HepG2 (cell line): ENCODE data around the gene TBX5. TPM values are rescaled to one million over a fixed set of nuclear protein-coding genes. Genes with fewer than 3 reads are reported as not detected.

Experiments used
- ATAC-seq: fragments of 200-7000 bp; cut with Tn5 transposase; 3 replicates; pipeline ENCODE4 v1.9.1; 2020; ENCODE audit warnings: mild to moderate bottlenecking, moderate library complexity
- BruUV-seq: library from RNA; stranded (reverse); fragments of 400-500 nt; replicated peaks from 2 replicates; lab custom pipeline; 2021; lab: Mats Ljungman, UMichigan
- CTCF ChIA-PET: fragments of 300-600 bp; formaldehyde crosslinking; extraction: SDS; loops from one replicate; lab custom pipeline; 2021; ENCODE audit warnings: low total read pairs, inconsistent platforms, low intra/inter-chr PET ratio; lab: Yijun Ruan, JAX
- POLR2A ChIA-PET: fragments of 350-600 bp; sonication (Branson Sonifier 250); formaldehyde crosslinking; loops from one replicate; lab custom pipeline; 2020; ENCODE audit warnings: antibody characterized with exemption, inconsistent platforms; lab: Yijun Ruan, JAX
- DNase-seq: peaks from one replicate; pipeline ENCODE4 v3.0.0-alpha.2; 2015; ENCODE audit warnings: low spot score
- FAIRE-seq: peaks from 3 replicates; lab custom pipeline; 2011; peaks lifted over from hg19 to GRCh38; lab: Jason Lieb, UNC
- H2AFZ ChIP-seq: one replicate; pipeline ENCODE4 v1.6.1; 2011; ENCODE audit warnings: low read length, inconsistent platforms
- H3K27ac ChIP-seq: fragments of 300-600 bp; 3 replicates; pipeline ENCODE4 v1.8.0; 2011; ENCODE audit warnings: mixed run types, mild to moderate bottlenecking, mixed read lengths, low read length, inconsistent platforms; ENCODE audit not compliant: insufficient read depth; ENCODE audit errors: extremely low read length
- H3K27me3 ChIP-seq, 2 experiments: fragments of 200-600 bp in 1 of 2; 2 replicates in 1 of 2; 3 replicates in 1 of 2; pipeline versions ENCODE4 v1.6.0 to v1.8.0; 2011; ENCODE audit warnings: low read length in 2 of 2, mild to moderate bottlenecking in 2 of 2, moderate library complexity in 2 of 2, inconsistent platforms in 1 of 2; ENCODE audit not compliant: insufficient read depth in 2 of 2, control insufficient read depth in 1 of 2
- H3K36me3 ChIP-seq, 2 experiments: fragments of 200-600 bp in 1 of 2; replicated peaks in 1 of 2; 2 replicates in 1 of 2; 3 replicates in 1 of 2; pipeline versions ENCODE4 v1.5.1 to v1.8.0; 2011; ENCODE audit warnings: low read length in 2 of 2, inconsistent platforms in 1 of 2; ENCODE audit not compliant: insufficient read depth in 2 of 2, control insufficient read depth in 1 of 2
- H3K4me1 ChIP-seq: 2 replicates; pipeline ENCODE4 v1.5.1; 2012; ENCODE audit warnings: low read length, inconsistent platforms; ENCODE audit not compliant: insufficient read depth
- H3K4me2 ChIP-seq: 2 replicates; pipeline ENCODE4 v1.6.0; 2011; ENCODE audit warnings: low read depth, low read length, inconsistent platforms
- H3K4me3 ChIP-seq, 3 experiments: fragments of 200-600 bp in 1 of 3; sonication (generic), shearing (Covaris generic) in 1 of 3; replicated peaks in 1 of 3; 2 replicates each; pipeline ENCODE4 v1.5.1; 2011 to 2016; ENCODE audit warnings: low read length in 3 of 3, inconsistent platforms in 2 of 3, low read depth in 2 of 3, mild to moderate bottlenecking in 2 of 3, control low read depth in 1 of 3, mixed read lengths in 1 of 3; ENCODE audit not compliant: insufficient read depth in 1 of 3
- H3K79me2 ChIP-seq: one replicate; pipeline ENCODE4 v1.6.1; 2011; ENCODE audit warnings: low read length, inconsistent platforms; ENCODE audit not compliant: insufficient read depth
- H3K9ac ChIP-seq: 2 replicates; pipeline ENCODE4 v1.6.0; 2011; ENCODE audit warnings: mild to moderate bottlenecking, low read depth, low read length, inconsistent platforms; ENCODE audit not compliant: insufficient read depth
- H3K9me3 ChIP-seq: 2 replicates; pipeline ENCODE4 v1.5.1; 2012; ENCODE audit warnings: mild to moderate bottlenecking, low read length
- H4K20me1 ChIP-seq: 2 replicates; pipeline ENCODE4 v1.6.0; 2011; ENCODE audit warnings: inconsistent platforms, mild to moderate bottlenecking, low read length, moderate library complexity; ENCODE audit not compliant: insufficient read depth
- ARNT ChIP-seq: fragments of 450-650 bp; IDR thresholded peaks from 2 replicates; pipeline ENCODE4 v1.6.1; 2017
- ATF1 ChIP-seq: IDR thresholded peaks from 2 replicates; pipeline ENCODE4 v1.6.1; 2016; ENCODE audit warnings: mild to moderate bottlenecking, control low read depth
- FOXP1 ChIP-seq, 2 experiments: fragments of 450-650 bp in 1 of 2; IDR thresholded peaks; 2 replicates each; pipeline ENCODE4 v1.6.1; 2017 to 2018; ENCODE audit warnings: antibody characterized with exemption in 1 of 2
- GPN1 ChIP-seq: sonication (generic); formaldehyde crosslinking; IDR thresholded peaks from 2 replicates; pipeline ENCODE4 v1.5.1; 2020; ENCODE audit warnings: missing genetic modification reagents, borderline replicate concordance
- ZBTB38 ChIP-seq: sonication (generic); formaldehyde crosslinking; IDR thresholded peaks from 2 replicates; pipeline ENCODE4 v1.5.1; 2020; ENCODE audit warnings: mild to moderate bottlenecking, missing genetic modification reagents
- ZNF24 ChIP-seq: fragments of 450-650 bp; IDR thresholded peaks from 2 replicates; pipeline ENCODE4 v1.6.1; 2017; ENCODE audit warnings: antibody characterized with exemption, mild to moderate bottlenecking
- ZNF580 ChIP-seq: IDR thresholded peaks from 2 replicates; pipeline ENCODE4 v1.6.1; 2016; ENCODE audit warnings: low read depth, borderline replicate concordance
- ZNF781 ChIP-seq: sonication (generic); formaldehyde crosslinking; IDR thresholded peaks from 2 replicates; pipeline ENCODE4 v1.5.1; 2020; ENCODE audit warnings: borderline replicate concordance, mild to moderate bottlenecking, missing genetic modification reagents; ENCODE audit errors: not compliant biosample characterization
- WGBS: methylation state at CpG from one replicate; pipeline ENCODE4 v1.1.6; 2017; ENCODE audit warnings: low lambda C conversion rate; 5-methylcytosine and 5-hydroxymethylcytosine counted together
- in situ Hi-C: cut with HindIII; loops from 2 replicates; pipeline ENCODE4 v1.10.0; 2017; ENCODE audit warnings: low pct_unique_long_range_greater_than_20kb; ENCODE audit not compliant: extremely low pct_ligation_motif_present
- intact Hi-C: fragments of 100-400 bp; cut with micrococcal nuclease; formaldehyde crosslinking; loops from one replicate; pipeline ENCODE4 v1.10.0; 2022; ENCODE audit not compliant: unreplicated experiment
- polyA plus RNA-seq, 8 experiments: library from polyadenylated mRNA; depleted of rRNA in 3 of 8; stranded (reverse) in 7 of 8; unstranded in 1 of 8; fragments of >200 nt; fragmentation: Illumina TruSeq in 4 of 8; extraction: Trizol in 4 of 8; gene quantifications; 2 replicates each; pipeline versions ENCODE4 v1.2.1 to v1.2.3, GENCODE V29; 2011 to 2016; ENCODE audit warnings: low read depth in 4 of 8, missing spikeins in 1 of 8, mixed read lengths in 1 of 8; ENCODE audit not compliant: insufficient read depth in 1 of 8
- total RNA-seq, 5 experiments: library from RNA; depleted of rRNA; stranded (reverse); fragments of >200 nt; fragmentation: Illumina TruSeq; extraction: Trizol; gene quantifications; 2 replicates each; pipeline ENCODE4 v1.2.3, GENCODE V29; 2016; ENCODE audit warnings: low read depth in 1 of 5

The TBX5 gene
- total and polyA plus RNA-seq, 2 of the 13 experiments (the other 11 are each of a cell fraction or from before 2014, with no cell fraction given) = not detected

DNA sequence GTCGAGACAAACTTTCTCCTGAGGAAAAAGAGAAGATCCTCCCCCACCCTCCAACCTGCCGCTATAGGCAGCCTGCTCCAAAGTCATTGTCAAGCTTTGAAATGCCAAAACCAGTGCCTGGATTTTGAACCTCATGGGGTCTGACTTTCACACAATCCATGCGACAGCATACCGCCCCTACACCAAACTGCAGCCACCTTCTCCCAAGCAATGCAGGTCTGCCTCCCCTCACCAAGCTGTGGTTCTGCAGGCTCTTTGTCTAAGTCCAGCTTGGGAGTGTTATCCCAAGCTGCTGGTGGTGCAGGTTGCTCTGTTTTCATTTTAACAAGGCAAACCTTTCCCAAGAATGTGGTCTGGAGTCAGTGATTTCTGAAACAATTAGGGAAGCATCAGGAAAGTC, 12.4 kb downstream of the TBX5 start:
- Histone ChIP-seq H3K4me2 (no peak overlapping the region), H3K36me3 (no peaks in the 10 kb centered on the region), H2AFZ (no peak overlapping the region), H3K4me3 (no peak overlapping the region), H4K20me1 (no peaks in the 10 kb centered on the region), H3K9me3 (no peaks in the 10 kb centered on the region), H3K79me2 (no peaks in the 10 kb centered on the region), H3K4me1 (no peaks in the 10 kb centered on the region), H3K27me3 (peaks cover 6 to 56% of the 10 kb centered on the region in 2 experiments; a peak in 4 of 5 replicates), H3K27ac (no peak overlapping the region), H3K9ac (no peak overlapping the region)
- ATAC-seq (no peak), DNase-seq (no peak), FAIRE-seq (no peak)
- no peak for TF ChIP-seq GPN1 (CRISPR knock-in tag)
- TF ChIP-seq FOXP1 (IDR thresholded peaks at IDR 0.05) = no peak
- TF ChIP-seq FOXP1 (CRISPR knock-in tag; IDR thresholded peaks at IDR 0.05) = no peak
- TF ChIP-seq ZNF580 (CRISPR knock-in tag) = no peak
- TF ChIP-seq ZBTB38 (CRISPR knock-in tag) = no peak
- no peak for TF ChIP-seq ZNF781 (CRISPR knock-in tag)
- no peak for TF ChIP-seq ARNT
- whole genome bisulfite sequencing = 0% methylated on average over 4 of the region's 4 CpGs
- BruUV-seq = no TSS peak
- ChIA-PET POLR2A (no interaction called here), CTCF (no interaction called here)
- intact Hi-C loops = no loop called here
- in situ Hi-C loops = no loop called here

- no peak for DNase-seq
- peaks cover 6 to 49% of the 10 kb centered on the region in 2 experiments; a peak in 3 of 5 replicates for H3K27me3 ChIP-seq
- no peak for TF ChIP-seq ZNF24
- no peak for TF ChIP-seq ATF1 (CRISPR knock-in tag)
- TF ChIP-seq, all 625 proteins: peak for 0
- intact Hi-C loops (no loop called here), in situ Hi-C loops (no loop called here)
- ChIA-PET POLR2A (no interaction called here), CTCF (no interaction called here)
- ATAC-seq (no peak), FAIRE-seq (no peak)
- Histone ChIP-seq H3K4me3 (no peak overlapping the region), H3K9me3 (no peaks in the 10 kb centered on the region), H3K79me2 (no peaks in the 10 kb centered on the region), H3K27ac (no peak overlapping the region), H4K20me1 (no peaks in the 10 kb centered on the region), H3K9ac (no peak overlapping the region), H3K4me2 (no peak overlapping the region), H2AFZ (no peak overlapping the region), H3K4me1 (no peaks in the 10 kb centered on the region), H3K36me3 (no peaks in the 10 kb centered on the region)
- WGBS = 0% methylated on average over 3 of the region's 5 CpGs
- no TSS peak for BruUV-seq
These were observed 13.0 kb downstream of the TBX5 start for GRCh38 chr12:114392909-114393308.
